Liver (tissue), 3 donors: ENCODE data around the gene TMEM123.

Source experiments
- EGR1 ChIP-seq, 2 donors: IDR thresholded peaks; 2 replicates each; pipeline ENCODE4 v1.6.1; 2016 to 2018; ENCODE audit warnings: antibody characterized with exemption in 2 of 2, low read depth in 2 of 2
- GABPA ChIP-seq, 2 donors: IDR thresholded peaks in 1 of 2; conservative IDR thresholded peaks in 1 of 2; 2 replicates each; pipeline ENCODE4 v1.6.1; 2016; ENCODE audit warnings: antibody characterized with exemption in 2 of 2, mild to moderate bottlenecking in 1 of 2, moderate library complexity in 1 of 2
- JUND ChIP-seq, 2 donors: IDR thresholded peaks; 2 replicates each; pipeline ENCODE4 v1.6.1; 2016; ENCODE audit warnings: antibody characterized with exemption in 2 of 2
- MAX ChIP-seq: IDR thresholded peaks from 2 replicates; pipeline ENCODE4 v1.6.1; 2016; ENCODE audit warnings: antibody characterized with exemption
- RAD21 ChIP-seq, 2 donors: IDR thresholded peaks; 2 replicates each; pipeline ENCODE4 v1.6.1; 2016; ENCODE audit warnings: antibody characterized with exemption in 2 of 2, mild to moderate bottlenecking in 2 of 2
- RXRA ChIP-seq, 2 donors: IDR thresholded peaks; 2 replicates each; pipeline ENCODE4 v1.6.1; 2017 to 2018; ENCODE audit warnings: antibody characterized with exemption in 2 of 2, mild to moderate bottlenecking in 1 of 2
- TAF1 ChIP-seq: conservative IDR thresholded peaks from 2 replicates; pipeline ENCODE4 v1.6.1; 2016; ENCODE audit warnings: antibody characterized with exemption, mild to moderate bottlenecking
- YY1 ChIP-seq: IDR thresholded peaks from 2 replicates; pipeline ENCODE4 v1.6.1; 2016; ENCODE audit warnings: antibody characterized with exemption, mild to moderate bottlenecking
- TF ChIP-seq, protein P1 (sequence below): fragments of 150-350 bp; IDR thresholded peaks from 2 replicates; pipeline ENCODE4 v1.5.1; 2017; ENCODE audit warnings: improper control_type of control experiment, low read depth, low read length; ENCODE audit not compliant: missing input control
- TF ChIP-seq, protein P2 (sequence below): IDR thresholded peaks from 2 replicates; pipeline ENCODE4 v1.6.1; 2016; ENCODE audit warnings: antibody characterized with exemption
- TF ChIP-seq, protein P3 (sequence below): IDR thresholded peaks from 2 replicates; pipeline ENCODE4 v1.6.1; 2016; ENCODE audit warnings: antibody characterized with exemption, mild to moderate bottlenecking
- donor health status: healthy.
- donor health status: healthy.

DNA sequence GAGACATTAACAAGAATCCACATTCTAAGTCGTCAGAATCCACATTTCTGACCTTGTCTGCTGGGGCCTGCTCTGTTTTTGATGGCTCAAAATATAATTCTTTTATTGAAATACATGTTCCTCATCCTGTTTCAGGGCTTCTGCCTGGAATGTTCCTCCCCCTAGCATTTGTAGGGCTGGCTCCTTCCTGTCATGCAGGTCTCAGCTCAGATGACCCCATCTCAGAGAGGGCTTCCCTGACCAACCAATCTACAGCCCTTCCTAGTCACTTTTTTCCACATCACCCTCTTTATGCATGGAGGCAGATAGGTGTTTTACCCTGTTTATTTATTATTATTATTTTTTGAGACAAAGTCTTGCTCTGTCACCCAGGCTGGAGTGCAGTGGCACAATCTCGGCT is 14.8 kb downstream of the TMEM123 start:
- TF ChIP-seq, protein P1, sequence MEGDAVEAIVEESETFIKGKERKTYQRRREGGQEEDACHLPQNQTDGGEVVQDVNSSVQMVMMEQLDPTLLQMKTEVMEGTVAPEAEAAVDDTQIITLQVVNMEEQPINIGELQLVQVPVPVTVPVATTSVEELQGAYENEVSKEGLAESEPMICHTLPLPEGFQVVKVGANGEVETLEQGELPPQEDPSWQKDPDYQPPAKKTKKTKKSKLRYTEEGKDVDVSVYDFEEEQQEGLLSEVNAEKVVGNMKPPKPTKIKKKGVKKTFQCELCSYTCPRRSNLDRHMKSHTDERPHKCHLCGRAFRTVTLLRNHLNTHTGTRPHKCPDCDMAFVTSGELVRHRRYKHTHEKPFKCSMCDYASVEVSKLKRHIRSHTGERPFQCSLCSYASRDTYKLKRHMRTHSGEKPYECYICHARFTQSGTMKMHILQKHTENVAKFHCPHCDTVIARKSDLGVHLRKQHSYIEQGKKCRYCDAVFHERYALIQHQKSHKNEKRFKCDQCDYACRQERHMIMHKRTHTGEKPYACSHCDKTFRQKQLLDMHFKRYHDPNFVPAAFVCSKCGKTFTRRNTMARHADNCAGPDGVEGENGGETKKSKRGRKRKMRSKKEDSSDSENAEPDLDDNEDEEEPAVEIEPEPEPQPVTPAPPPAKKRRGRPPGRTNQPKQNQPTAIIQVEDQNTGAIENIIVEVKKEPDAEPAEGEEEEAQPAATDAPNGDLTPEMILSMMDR: no peak
- TF ChIP-seq GABPA (IDR thresholded peaks at IDR 0.05 in 1 of 2, conservative IDR thresholded peaks at IDR 0.05 in 1 of 2): no peak
- TF ChIP-seq TAF1: no peak
- no peak for TF ChIP-seq JUND (IDR thresholded peaks at IDR 0.05)
- TF ChIP-seq, protein P2, sequence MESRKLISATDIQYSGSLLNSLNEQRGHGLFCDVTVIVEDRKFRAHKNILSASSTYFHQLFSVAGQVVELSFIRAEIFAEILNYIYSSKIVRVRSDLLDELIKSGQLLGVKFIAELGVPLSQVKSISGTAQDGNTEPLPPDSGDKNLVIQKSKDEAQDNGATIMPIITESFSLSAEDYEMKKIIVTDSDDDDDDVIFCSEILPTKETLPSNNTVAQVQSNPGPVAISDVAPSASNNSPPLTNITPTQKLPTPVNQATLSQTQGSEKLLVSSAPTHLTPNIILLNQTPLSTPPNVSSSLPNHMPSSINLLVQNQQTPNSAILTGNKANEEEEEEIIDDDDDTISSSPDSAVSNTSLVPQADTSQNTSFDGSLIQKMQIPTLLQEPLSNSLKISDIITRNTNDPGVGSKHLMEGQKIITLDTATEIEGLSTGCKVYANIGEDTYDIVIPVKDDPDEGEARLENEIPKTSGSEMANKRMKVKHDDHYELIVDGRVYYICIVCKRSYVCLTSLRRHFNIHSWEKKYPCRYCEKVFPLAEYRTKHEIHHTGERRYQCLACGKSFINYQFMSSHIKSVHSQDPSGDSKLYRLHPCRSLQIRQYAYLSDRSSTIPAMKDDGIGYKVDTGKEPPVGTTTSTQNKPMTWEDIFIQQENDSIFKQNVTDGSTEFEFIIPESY: no peak
- no peak for TF ChIP-seq RXRA (IDR thresholded peaks at IDR 0.05)
- TF ChIP-seq, protein P3, sequence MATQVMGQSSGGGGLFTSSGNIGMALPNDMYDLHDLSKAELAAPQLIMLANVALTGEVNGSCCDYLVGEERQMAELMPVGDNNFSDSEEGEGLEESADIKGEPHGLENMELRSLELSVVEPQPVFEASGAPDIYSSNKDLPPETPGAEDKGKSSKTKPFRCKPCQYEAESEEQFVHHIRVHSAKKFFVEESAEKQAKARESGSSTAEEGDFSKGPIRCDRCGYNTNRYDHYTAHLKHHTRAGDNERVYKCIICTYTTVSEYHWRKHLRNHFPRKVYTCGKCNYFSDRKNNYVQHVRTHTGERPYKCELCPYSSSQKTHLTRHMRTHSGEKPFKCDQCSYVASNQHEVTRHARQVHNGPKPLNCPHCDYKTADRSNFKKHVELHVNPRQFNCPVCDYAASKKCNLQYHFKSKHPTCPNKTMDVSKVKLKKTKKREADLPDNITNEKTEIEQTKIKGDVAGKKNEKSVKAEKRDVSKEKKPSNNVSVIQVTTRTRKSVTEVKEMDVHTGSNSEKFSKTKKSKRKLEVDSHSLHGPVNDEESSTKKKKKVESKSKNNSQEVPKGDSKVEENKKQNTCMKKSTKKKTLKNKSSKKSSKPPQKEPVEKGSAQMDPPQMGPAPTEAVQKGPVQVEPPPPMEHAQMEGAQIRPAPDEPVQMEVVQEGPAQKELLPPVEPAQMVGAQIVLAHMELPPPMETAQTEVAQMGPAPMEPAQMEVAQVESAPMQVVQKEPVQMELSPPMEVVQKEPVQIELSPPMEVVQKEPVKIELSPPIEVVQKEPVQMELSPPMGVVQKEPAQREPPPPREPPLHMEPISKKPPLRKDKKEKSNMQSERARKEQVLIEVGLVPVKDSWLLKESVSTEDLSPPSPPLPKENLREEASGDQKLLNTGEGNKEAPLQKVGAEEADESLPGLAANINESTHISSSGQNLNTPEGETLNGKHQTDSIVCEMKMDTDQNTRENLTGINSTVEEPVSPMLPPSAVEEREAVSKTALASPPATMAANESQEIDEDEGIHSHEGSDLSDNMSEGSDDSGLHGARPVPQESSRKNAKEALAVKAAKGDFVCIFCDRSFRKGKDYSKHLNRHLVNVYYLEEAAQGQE: no peak
- no peak for TF ChIP-seq RAD21 (IDR thresholded peaks at IDR 0.05)
- TF ChIP-seq YY1: no peak
- TF ChIP-seq EGR1 (IDR thresholded peaks at IDR 0.05; ENCODE audit: low read depth in 2 of 2): no peak
- no peak for TF ChIP-seq MAX
